Mucosa of descending colon (tissue), 3 donors: ENCODE data around the gene CD79B. TPM values are rescaled to one million over a fixed set of nuclear protein-coding genes. Genes with fewer than 3 reads are reported as not detected.

Experiments
- ATAC-seq: fragments of 200-7000 bp; cut with Tn5 transposase; one replicate; pipeline ENCODE4 v1.9.1; 2020; ENCODE audit warnings: mild to moderate bottlenecking, moderate library complexity
- DNase-seq, 3 donors: peaks; one replicate each; pipeline ENCODE4 v3.0.0-alpha.2; 2020
- H3K36me3 ChIP-seq: fragments of 200-600 bp; one replicate; pipeline ENCODE4 v1.8.0; 2021; ENCODE audit warnings: low read depth, mild to moderate bottlenecking
- H3K4me1 ChIP-seq: fragments of 200-600 bp; one replicate; pipeline ENCODE4 v1.8.0; 2021; ENCODE audit warnings: low read depth, mild to moderate bottlenecking
- H3K4me3 ChIP-seq: fragments of 200-600 bp; one replicate; pipeline ENCODE4 v1.8.0; 2021; ENCODE audit warnings: mild to moderate bottlenecking
- H3K9me3 ChIP-seq: fragments of 200-600 bp; one replicate; pipeline ENCODE4 v1.8.0; 2021; ENCODE audit warnings: mild to moderate bottlenecking
- CTCF ChIP-seq: fragments of 200-600 bp; IDR thresholded peaks from one replicate; pipeline ENCODE4 v1.8.0; 2022; ENCODE audit warnings: antibody characterized with exemption, mild to moderate bottlenecking
- intact Hi-C, 2 donors: fragments of 100-400 bp; cut with DNase I in 1 of 2; cut with micrococcal nuclease in 1 of 2; formaldehyde crosslinking; loops; one replicate each; pipeline versions ENCODE4 v1.11.0 to v1.11.1; 2022; cut with DNase I, micrococcal nuclease
- total RNA-seq, 3 donors: library from RNA; stranded (reverse); fragmentation: NEBNext Ultra II Directional in 2 of 3; extraction: Animal tissue kit (Norgen Biotek cat#: 25700) in 2 of 3; gene quantifications; one replicate each; pipeline versions ENCODE4 v1.2.1 to v1.2.4, GENCODE V29; 2021 to 2023
- donor health status: DM: no; HTN: no; CAD: no; lungs with moderate emphysema.
- donor health status: DM: no; HTN: no; CAD: no.
- donor health status: DM: no; HTN: yes; CAD: no.

CD79B gene
- total RNA-seq, 3 donors from 2014 or later: 0.70 to 2.4 (median 1.4) TPM

- no peak for TF ChIP-seq CTCF
- no peaks in the 10 kb centered on the region for H3K4me1 ChIP-seq
- no peaks in the 10 kb centered on the region for H3K9me3 ChIP-seq
- no peaks in the 10 kb centered on the region for H3K36me3 ChIP-seq
- no peak overlapping the region for H3K4me3 ChIP-seq
- intact Hi-C loops: no loop called here
- ATAC-seq: no peak
- no peak for DNase-seq
These were observed 5.2 kb upstream of the CD79B start for GRCh38 chr17:63937319-63937718.

- TF ChIP-seq CTCF: no peak
These were observed 2.3 kb upstream of the CD79B start for GRCh38 chr17:63934183-63935112.

DNA sequence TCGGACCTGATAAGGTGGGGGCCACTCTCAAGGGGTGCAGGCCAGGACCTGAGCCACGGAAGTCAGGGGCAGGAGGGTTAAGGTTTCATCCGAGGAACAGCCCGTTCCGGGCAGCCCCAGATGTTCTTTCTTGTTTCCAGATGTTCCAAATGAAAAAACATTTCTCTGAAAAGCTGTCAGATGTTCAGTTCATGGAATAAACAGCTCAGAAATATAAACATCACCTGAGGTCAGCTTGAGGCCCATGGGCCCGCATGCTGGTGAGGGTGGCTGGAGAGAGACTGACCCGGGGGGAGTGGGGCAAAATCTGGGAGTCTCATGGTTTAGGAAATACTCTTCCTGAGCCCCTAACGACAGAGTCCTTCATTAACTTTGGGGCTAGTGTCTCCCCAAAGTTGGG, 1.5 kb upstream of the CD79B start:
- no peaks in the 10 kb centered on the region for H3K9me3 ChIP-seq
- H3K36me3 ChIP-seq: no peaks in the 10 kb centered on the region
- ATAC-seq: no peak
- peaks cover 5% of the 10 kb centered on the region for H3K4me1 ChIP-seq
- intact Hi-C loops: no loop called here
- DNase-seq: no peak
- no peak overlapping the region for H3K4me3 ChIP-seq
- TF ChIP-seq CTCF: no peak

More at GRCh38 chr17:63934183-63935112, 2.3 kb upstream of the CD79B start:
- intact Hi-C loops: no loop called here
- H3K9me3 ChIP-seq: no peaks in the 10 kb centered on the region
- ATAC-seq (no peak), DNase-seq (no peak)
- no peak overlapping the region for H3K4me3 ChIP-seq
- H3K36me3 ChIP-seq: no peaks in the 10 kb centered on the region
- peaks cover 5% of the 10 kb centered on the region for H3K4me1 ChIP-seq

DNA sequence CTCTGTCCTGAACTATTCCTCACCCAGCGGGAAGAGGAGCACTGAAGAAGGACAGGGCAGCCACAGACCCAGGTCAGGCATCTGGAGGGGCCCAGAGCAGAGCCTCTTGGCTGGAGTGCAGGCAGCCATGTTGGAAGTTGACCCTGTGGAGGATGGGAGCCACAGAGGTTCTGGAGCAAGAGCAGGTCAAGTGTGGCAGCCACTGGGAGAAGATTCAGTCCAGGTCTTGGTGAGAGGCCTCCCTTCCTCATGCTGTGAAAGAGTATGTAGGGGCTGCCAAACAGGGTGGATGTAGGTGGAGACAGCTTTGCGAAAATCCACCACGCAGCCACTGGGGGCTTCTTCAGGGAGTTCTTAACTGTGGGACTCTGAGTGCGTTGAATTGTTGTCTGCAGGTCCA, 590 bp upstream of the CD79B start:
- intact Hi-C loops: no loop called here

DNA sequence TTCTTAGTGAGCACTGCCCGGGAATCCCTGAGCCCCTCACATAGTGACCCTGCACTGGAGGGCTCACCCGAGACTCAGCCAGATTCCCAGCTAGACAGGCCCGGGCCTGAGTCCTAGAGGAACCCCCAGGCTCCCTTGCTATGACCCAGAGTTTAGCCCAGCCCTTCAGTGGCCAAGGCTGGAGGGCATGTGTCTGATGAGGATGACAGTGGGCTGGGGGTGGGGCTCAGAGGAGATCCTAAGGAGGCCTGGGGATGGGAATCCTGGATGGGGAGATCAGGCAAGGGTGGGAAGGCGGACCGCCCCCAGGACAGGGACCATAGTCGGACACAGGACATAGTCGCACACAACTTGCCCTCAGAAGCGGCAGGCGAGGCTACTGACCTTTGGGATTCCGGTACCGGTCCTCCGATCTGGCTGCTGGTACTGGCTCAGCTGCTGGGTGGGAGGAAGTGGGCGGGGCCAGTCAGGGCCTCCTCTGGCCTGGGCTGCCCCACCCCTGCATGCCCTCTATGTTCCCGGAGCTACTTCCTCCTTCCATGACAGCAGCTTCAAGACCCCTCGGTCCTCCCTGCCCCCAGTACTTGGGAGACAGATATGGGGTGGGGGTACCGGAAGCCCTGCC, 1.1 kb downstream of the CD79B start:
- Histone ChIP-seq H3K36me3 (no peaks in the 10 kb centered on the region), H3K4me1 (peaks cover 5% of the 10 kb centered on the region), H3K9me3 (no peaks in the 10 kb centered on the region), H3K4me3 (no peak overlapping the region)
- DNase-seq (peak; percentile 71 to 90 (median 72)), ATAC-seq (peak; percentile 79)
- intact Hi-C loops: no loop called here
- no peak for TF ChIP-seq CTCF

More for the DNA sequence above, 590 bp upstream of the CD79B start:
- no peak for DNase-seq
- Histone ChIP-seq H3K9me3 (no peaks in the 10 kb centered on the region), H3K4me3 (no peak overlapping the region), H3K4me1 (peaks cover 5% of the 10 kb centered on the region), H3K36me3 (no peaks in the 10 kb centered on the region)
- no peak for ATAC-seq
- TF ChIP-seq CTCF: no peak
